ENCODE data around the gene SLC39A9. TPM values are rescaled to one million over a fixed set of nuclear protein-coding genes. Genes with fewer than 3 reads are reported as not detected.
"Not testable (repeated sequence)": the region's sequence is repeated elsewhere in the genome, so short reads cannot be mapped to it uniquely, and the experiment has no call there.

Gene SLC39A9
- total and polyA plus RNA-seq, 2 donors, result 25.5 to 108 TPM

DNA sequence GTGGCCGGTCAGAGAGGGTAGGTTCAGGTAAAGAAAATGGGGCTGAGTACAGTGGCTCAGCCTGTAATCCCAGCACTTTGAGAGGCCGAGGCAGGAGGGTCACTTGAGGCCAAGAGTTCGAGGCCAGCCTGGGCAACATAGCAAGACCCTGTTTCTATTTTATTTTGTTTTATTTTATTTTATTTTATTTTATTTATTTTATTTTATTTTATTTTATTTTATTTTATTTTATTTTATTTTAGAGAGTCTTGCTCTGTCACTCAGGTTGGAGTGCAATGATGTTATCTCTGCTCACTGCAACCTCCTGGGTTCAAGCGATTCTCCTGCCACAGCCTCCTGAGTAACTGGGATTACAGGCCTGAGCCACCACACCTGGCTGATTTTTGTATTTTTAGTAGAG, 99.4 kb downstream of the SLC39A9 start:
- not testable (repeated sequence) for DNase-seq (ENCODE audit: extremely low spot score); H3K4me3 ChIP-seq (ENCODE audit: low read depth, low read length); H3K27ac ChIP-seq (ENCODE audit: low read depth); H3K36me3 ChIP-seq (ENCODE audit: insufficient read depth); H3K4me1 ChIP-seq (ENCODE audit: insufficient read depth)
- WGBS, result 95% methylated on average over 4 of the region's 4 CpGs

DNA sequence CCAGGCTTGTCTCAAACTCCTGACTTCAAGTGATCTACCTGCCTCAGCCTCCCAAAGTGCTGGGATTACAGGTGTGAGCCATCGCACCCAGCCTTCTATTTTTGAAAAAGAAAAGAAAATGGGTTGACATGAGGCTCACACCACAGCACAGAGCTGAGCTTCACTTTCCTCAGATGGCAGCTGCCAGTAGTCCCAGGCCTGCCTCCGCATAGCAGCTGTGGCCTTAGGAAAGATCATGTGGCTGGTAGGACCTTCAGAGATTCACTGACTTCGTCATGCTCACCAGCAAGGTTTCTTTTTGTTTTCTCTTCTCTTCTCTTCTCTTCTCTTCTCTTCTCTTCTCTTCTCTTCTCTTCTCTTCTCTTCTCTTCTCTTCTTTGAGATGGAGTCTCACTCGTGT, 99.8 kb downstream of the SLC39A9 start:
- H3K27ac ChIP-seq (ENCODE audit: low read depth); H3K36me3 ChIP-seq (ENCODE audit: insufficient read depth); H3K4me1 ChIP-seq (ENCODE audit: insufficient read depth); H3K4me3 ChIP-seq (ENCODE audit: low read depth, low read length); DNase-seq (ENCODE audit: extremely low spot score): not testable (repeated sequence)
- 96% methylated on average over 4 of the region's 4 CpGs for WGBS

DNA sequence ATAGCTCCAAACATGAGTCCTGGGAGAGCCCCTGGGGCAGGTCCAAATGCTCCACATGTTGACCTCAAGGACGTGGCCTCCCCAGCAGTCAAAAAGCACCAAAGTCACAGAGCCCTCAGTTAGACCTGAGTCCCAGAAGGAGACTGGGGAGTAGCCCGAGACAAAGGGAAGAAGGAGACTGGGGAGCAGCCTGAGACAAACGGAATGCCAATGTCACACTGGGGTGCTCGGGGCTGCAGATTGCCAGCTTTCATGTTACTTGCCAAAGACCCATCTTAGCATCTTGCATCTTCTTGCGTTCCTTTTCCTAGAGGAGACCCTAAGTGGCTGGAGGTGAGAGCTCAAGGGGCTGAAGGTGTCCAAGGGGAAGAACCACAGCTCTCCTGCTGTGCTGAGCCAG, 100.9 kb downstream of the SLC39A9 start:
- no peak overlapping the region for H3K4me3 ChIP-seq (ENCODE audit: low read depth, low read length)
- H3K4me1 ChIP-seq (ENCODE audit: insufficient read depth), result no peaks in the 10 kb centered on the region
- DNase-seq (ENCODE audit: extremely low spot score), result no peak
- H3K36me3 ChIP-seq (ENCODE audit: insufficient read depth), result no peaks in the 10 kb centered on the region
- H3K27ac ChIP-seq (ENCODE audit: low read depth), result no peak overlapping the region
- WGBS, result 95% methylated on average over 5 of the region's 5 CpGs

DNA sequence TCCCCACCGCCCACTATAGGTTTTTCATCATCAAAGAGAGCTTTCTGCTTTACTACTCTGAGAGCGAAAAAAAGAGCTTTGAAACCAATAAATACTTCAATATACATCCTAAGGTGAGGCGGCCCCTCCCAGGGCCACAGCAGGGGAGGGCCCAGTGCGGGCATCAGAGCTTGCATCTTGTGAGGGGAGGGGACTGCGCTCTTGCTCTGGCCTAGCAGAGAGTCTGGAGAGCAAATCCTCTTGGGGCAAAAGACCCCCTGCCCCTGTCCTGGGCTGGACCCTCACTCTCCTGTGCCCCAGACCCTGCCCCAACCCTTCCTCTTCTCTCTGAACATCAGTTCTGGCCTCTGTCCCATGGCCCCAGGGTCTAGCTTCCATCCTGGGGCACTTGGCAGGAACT, 101.6 kb downstream of the SLC39A9 start:
- H3K4me3 ChIP-seq (ENCODE audit: low read depth, low read length), result no peak overlapping the region
- 92% methylated on average over 5 of the region's 5 CpGs for WGBS
- no peak for DNase-seq (ENCODE audit: extremely low spot score)
- H3K27ac ChIP-seq (ENCODE audit: low read depth), result no peak overlapping the region
- H3K36me3 ChIP-seq (ENCODE audit: insufficient read depth), result no peaks in the 10 kb centered on the region
- no peaks in the 10 kb centered on the region for H3K4me1 ChIP-seq (ENCODE audit: insufficient read depth)

DNA sequence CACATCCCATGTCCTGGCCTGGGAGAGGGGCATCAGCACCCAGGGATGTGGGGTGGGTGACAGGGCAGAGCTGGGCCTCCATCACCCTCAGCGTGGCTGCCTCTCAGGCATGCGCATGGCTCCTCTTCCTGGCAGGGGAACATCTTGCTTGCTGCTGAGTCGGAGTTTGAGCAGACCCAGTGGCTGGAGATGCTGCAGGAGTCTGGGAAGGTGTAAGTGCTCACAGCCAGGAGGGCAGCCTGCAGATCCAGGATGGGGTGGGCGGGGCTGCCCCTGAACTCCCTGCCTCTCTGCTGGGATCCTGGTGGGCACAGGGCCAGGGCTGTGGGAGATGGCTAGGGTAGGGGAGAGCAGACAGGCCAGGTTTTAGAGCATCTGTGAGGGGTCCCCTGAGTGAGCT, 102.2 kb downstream of the SLC39A9 start:
- no peaks in the 10 kb centered on the region for H3K4me1 ChIP-seq (ENCODE audit: insufficient read depth)
- no peak overlapping the region for H3K4me3 ChIP-seq (ENCODE audit: low read depth, low read length)
- DNase-seq (ENCODE audit: extremely low spot score), result no peak
- no peaks in the 10 kb centered on the region for H3K36me3 ChIP-seq (ENCODE audit: insufficient read depth)
- 89% methylated on average over 4 of the region's 4 CpGs for WGBS
- no peak overlapping the region for H3K27ac ChIP-seq (ENCODE audit: low read depth)

DNA sequence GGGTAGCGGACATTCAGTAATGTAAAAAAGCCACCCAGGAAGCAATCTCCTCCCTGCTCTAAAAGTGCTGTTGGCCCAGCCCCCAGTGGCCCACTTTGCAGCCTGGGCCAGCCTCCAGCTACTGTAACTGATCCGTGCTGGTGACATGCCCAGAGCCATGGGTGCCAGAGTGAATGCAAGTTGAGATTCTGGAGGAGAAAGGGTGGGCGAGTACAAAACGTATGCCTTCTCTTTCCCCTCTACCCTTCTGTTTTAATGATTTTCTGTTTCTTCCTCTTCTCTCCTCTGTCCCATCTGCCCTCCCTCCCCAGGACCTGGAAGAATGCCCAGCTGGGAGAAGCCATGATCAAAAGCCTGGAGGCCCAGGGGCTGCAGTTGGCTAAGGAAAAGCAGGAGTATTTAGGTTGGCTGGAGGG, 102.9 kb downstream of the SLC39A9 start:
- Histone ChIP-seq H3K36me3 (ENCODE audit: insufficient read depth) (no peaks in the 10 kb centered on the region), H3K4me3 (ENCODE audit: low read depth, low read length) (no peak overlapping the region), H3K4me1 (ENCODE audit: insufficient read depth) (no peaks in the 10 kb centered on the region), H3K27ac (ENCODE audit: low read depth) (no peak overlapping the region)
- 28% methylated on average over 4 of the region's 4 CpGs for WGBS
- DNase-seq (ENCODE audit: extremely low spot score), result no peak

DNA sequence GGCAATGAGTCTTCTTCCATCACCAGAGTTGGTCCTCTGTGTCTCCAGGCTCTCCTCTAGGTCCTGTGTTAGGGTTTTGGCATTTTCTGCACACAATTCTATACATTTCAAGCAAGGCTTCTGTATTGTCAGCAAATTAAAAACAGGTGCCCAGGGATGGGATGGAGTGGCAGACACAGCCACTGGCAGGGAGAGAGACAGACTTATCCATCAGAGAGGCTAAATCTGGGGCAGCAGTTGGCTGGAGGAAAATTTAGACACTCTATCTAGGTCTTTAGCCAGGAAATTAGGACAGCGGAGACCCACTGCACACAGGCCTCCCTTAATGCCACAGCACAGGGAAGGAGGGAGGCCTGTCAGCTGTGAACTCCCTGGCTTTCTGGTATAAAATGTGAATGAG, 106.3 kb downstream of the SLC39A9 start:
- WGBS, result 98% methylated on average over 1 of the region's 1 CpG
- Histone ChIP-seq H3K4me1 (ENCODE audit: insufficient read depth) (no peaks in the 10 kb centered on the region), H3K36me3 (ENCODE audit: insufficient read depth) (no peaks in the 10 kb centered on the region), H3K4me3 (ENCODE audit: low read depth, low read length) (no peak overlapping the region), H3K27ac (ENCODE audit: low read depth) (no peak overlapping the region)
- no peak for DNase-seq (ENCODE audit: extremely low spot score)

DNA sequence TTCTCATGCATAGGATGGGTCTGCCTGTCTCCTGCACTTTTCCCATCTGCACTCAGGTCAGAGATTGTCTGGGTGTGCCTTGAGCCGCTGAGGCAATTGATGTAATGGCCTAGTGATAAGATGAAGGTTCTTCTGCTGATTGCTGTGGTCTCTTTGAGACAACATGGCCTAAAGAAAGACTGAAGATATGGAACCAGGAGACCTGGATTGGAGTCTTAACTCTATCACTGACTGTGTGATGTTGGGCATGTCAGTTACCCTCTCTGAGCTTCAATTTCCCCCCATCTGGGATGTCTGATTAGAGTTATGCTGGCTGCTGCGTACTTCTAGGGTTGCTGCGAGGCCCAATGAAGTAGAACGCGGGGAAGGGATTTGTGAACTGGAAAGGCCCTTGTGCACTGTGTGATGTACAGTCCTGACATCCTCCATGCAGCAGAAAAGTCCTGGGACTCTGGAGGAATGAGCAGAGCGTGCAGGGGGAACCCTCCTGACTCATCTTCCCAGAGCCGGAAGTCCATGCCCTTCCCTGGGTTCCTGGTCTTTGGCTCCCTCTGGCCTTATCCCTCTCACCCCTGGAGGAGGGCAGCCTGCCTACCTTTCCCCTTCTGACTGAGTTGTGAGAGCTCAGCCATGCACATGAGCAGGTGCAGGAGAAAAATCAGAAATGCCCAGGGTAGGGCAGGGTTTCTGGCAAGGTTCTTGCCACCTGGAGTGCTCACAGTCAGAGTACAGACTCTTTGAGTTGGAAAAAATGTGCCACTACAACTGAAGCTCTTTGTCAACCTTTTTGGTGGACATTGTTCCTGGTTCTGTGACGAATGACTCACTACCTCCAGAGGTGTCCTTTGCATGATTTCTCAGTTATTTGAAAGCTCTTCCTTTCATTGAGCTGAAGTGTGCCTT, 107.1 kb downstream of the SLC39A9 start:
- no peak overlapping the region for H3K4me3 ChIP-seq (ENCODE audit: low read depth, low read length)
- H3K36me3 ChIP-seq (ENCODE audit: insufficient read depth), result no peaks in the 10 kb centered on the region
- H3K4me1 ChIP-seq (ENCODE audit: insufficient read depth), result no peaks in the 10 kb centered on the region
- no peak for DNase-seq (ENCODE audit: extremely low spot score)
- WGBS, result 84% methylated on average over 8 of the region's 8 CpGs
- H3K27ac ChIP-seq (ENCODE audit: low read depth), result no peak overlapping the region

DNA sequence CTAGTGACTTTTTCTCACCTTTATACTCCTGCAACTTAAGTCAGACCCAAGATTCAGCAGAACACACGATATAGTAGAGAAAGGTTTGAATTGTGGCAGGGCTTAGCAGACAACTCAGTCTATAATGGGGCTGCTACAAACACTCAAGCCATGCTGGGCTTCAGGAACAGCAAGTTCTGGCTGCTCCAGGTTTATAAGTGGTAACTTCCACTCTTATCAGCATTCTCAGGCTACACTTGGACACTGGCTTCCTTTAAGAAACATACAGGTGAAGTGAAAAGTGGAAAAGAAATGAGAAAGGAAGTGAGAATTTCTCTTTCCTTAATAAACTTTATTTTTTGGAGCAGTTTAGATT, 107.7 kb downstream of the SLC39A9 start:
- H3K4me1 ChIP-seq (ENCODE audit: insufficient read depth), result no peaks in the 10 kb centered on the region
- no peak overlapping the region for H3K4me3 ChIP-seq (ENCODE audit: low read depth, low read length)
- H3K27ac ChIP-seq (ENCODE audit: low read depth), result no peak overlapping the region
- no peak for DNase-seq (ENCODE audit: extremely low spot score)
- no peaks in the 10 kb centered on the region for H3K36me3 ChIP-seq (ENCODE audit: insufficient read depth)
- 62% methylated on average over 1 of the region's 1 CpG for WGBS

Other genes with a start within 250 kb of the SLC39A9 start
- gene DCAF5, start 245.6 kb upstream of the SLC39A9 start, total RNA-seq, result 28.8 TPM
- 35.5 TPM for gene DCAF5, start 245.6 kb upstream of the SLC39A9 start, polyA plus RNA-seq
- gene EXD2, start 207.2 kb upstream of the SLC39A9 start, total RNA-seq, result 18.6 TPM
- 17.1 TPM for gene EXD2, start 207.2 kb upstream of the SLC39A9 start, polyA plus RNA-seq
- gene GALNT16, start 138.5 kb upstream of the SLC39A9 start, total RNA-seq, result 11.4 TPM
- gene GALNT16, start 138.5 kb upstream of the SLC39A9 start, polyA plus RNA-seq, result 3.7 TPM
- gene ERH, start 393 bp upstream of the SLC39A9 start, total RNA-seq, result 131 TPM
- 135 TPM for gene ERH, start 393 bp upstream of the SLC39A9 start, polyA plus RNA-seq
- 0.11 TPM for gene PLEKHD1, start 86.0 kb downstream of the SLC39A9 start, total RNA-seq
- 0.04 TPM for gene PLEKHD1, start 86.0 kb downstream of the SLC39A9 start, polyA plus RNA-seq
- gene CCDC177, start 176.2 kb downstream of the SLC39A9 start, total RNA-seq, result 0.05 TPM
- gene CCDC177, start 176.2 kb downstream of the SLC39A9 start, polyA plus RNA-seq, result not detected
- gene SUSD6, start 212.9 kb downstream of the SLC39A9 start, total RNA-seq, result 12.5 TPM
- gene SUSD6, start 212.9 kb downstream of the SLC39A9 start, polyA plus RNA-seq, result 20.0 TPM

All from urinary bladder (tissue), 4 donors.